ENCODE results near the gene LRRC55. TPM values are rescaled to one million over a fixed set of nuclear protein-coding genes. Genes with fewer than 3 reads are reported as not detected.
A peak's percentile ranks its signal among the peaks of the same experiment; 100 is the strongest.

Gene LRRC55
- total and polyA plus RNA-seq, 2 donors (not counting 3 experiments of a cell fraction or from before 2014, with no cell fraction given), result not detected

DNA sequence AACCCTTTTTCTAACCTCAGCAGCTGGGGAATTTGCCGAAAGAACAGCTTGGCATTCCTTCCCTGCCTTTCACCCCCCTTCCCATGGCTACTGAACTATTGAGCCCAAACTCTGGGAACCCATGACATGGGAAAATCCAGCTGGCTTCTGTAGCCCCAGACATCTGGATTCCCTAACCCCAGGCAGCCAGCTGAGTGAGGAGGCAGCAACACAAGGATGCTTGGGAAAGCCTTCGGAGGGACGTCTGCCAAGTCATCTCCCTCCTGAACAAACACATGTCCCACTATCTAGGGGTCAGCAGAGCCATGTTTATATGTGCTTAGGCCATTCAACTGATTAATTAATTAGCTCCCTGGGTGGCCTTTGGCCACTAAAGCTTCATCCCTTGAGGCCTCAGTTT, 21.6 kb downstream of the LRRC55 start:
- DNase-seq (ENCODE audit: low read depth, low spot score), result peak; percentile 60
- Histone ChIP-seq H3K27me3 (ENCODE audit: control insufficient read depth in 2 of 2, insufficient read depth in 2 of 2, low read length in 2 of 2) (peaks cover 5 to 6% of the 10 kb centered on the region in 2 experiments), H3K9ac (replicated peaks; ENCODE audit: extremely low read depth, insufficient read depth, low read length) (no peak overlapping the region), H3K36me3 (ENCODE audit: control insufficient read depth in 2 of 2, extremely low read depth in 1 of 2, insufficient read depth in 2 of 2, low read length in 2 of 2) (no peaks in the 10 kb centered on the region), H3K27ac (ENCODE audit: insufficient read depth, low read depth, low read length) (no peak overlapping the region), H2AFZ (ENCODE audit: low read depth, low read length) (no peak overlapping the region), H3K4me3 (replicated peaks in 1 of 3; ENCODE audit: insufficient read depth in 1 of 3, low read depth in 1 of 3, low read length in 3 of 3) (no peak overlapping the region), H3K9me1 (replicated peaks; ENCODE audit: control insufficient read depth, extremely low read depth, insufficient read depth, low read length) (no peaks in the 10 kb centered on the region), H3K4me2 (ENCODE audit: insufficient read depth, low read length) (no peak overlapping the region), H3K79me2 (ENCODE audit: control insufficient read depth, insufficient read depth, low read length) (no peaks in the 10 kb centered on the region), H3K9me3 (replicated peaks; ENCODE audit: control insufficient read depth, insufficient read depth, low read length) (no peaks in the 10 kb centered on the region), H4K20me1 (replicated peaks; ENCODE audit: control insufficient read depth, extremely low read depth, insufficient read depth, low read length) (no peaks in the 10 kb centered on the region), H3K4me1 (ENCODE audit: control insufficient read depth, extremely low read depth, insufficient read depth, low read length) (no peaks in the 10 kb centered on the region)
- POLR2A ChIA-PET, result interaction anchor here (0.6 kb wide), 1 partner anchor 10 kb away, joined by 3 read pairs; no protein-coding TSS in a partner anchor
- dilution Hi-C loops (cut with MboI; ENCODE audit: extremely low pct_ligation_motif_present, low sequenced_read_pairs), result no loop called here
- BruUV-seq (replicated peaks), result no TSS peak
- TF ChIP-seq JUN (IDR thresholded peaks at IDR 0.05; ENCODE audit: borderline replicate concordance, insufficient read depth, insufficient read length, low read depth), result no peak
- TF ChIP-seq GATA2 (IDR thresholded peaks at IDR 0.05; ENCODE audit: insufficient read depth, insufficient read length, low read depth, low read length), result no peak
- no peak for TF ChIP-seq EZH2 (IDR thresholded peaks at IDR 0.05; ENCODE audit: borderline replicate concordance, low read depth, low read length, severe bottlenecking)
- no peak for TF ChIP-seq POLR2A (IDR thresholded peaks at IDR 0.05; ENCODE audit: low read depth, low read length)
- intact Hi-C loops (cut with micrococcal nuclease), result no loop called here
- no peak for FAIRE-seq
- CTCF ChIA-PET, result interaction anchor here (3.7 kb wide), 1 partner anchor 46 kb away, joined by 26 read pairs; no protein-coding TSS in a partner anchor

DNA sequence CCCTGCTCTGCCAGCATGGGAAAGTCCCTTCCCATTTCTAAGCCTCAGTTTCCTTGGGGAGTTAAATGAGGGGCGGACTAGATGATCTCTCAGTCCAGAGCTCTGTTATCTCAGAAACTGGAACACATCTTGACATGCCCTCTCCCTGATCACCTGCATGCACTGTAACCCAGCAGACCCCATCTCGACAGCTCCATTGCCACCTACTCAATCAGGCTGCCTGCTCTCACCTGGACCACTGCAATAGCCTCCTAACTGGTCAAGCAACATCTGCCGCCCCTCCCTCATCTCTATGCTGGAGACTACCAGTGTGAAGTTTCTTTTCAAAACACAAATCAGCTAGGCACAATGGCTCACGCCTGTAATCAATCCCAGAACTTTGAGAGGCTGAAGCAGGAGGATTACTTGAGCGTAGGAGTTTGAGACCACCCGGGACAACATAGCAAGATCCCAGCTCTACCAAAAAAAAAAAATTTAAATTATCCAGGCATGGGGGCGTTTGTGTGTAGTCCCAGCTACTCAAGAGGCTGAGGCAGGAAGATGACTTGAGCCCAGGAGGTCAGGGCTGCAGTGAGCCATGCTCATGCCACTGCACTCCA, 22.2 kb downstream of the LRRC55 start:
- H3K79me2 ChIP-seq (ENCODE audit: control insufficient read depth, insufficient read depth, low read length), result no peaks in the 10 kb centered on the region
- H3K36me3 ChIP-seq (ENCODE audit: control insufficient read depth in 2 of 2, extremely low read depth in 1 of 2, insufficient read depth in 2 of 2, low read length in 2 of 2), result no peaks in the 10 kb centered on the region
- no TSS peak for BruUV-seq (replicated peaks)
- no peaks in the 10 kb centered on the region for H3K9me3 ChIP-seq (replicated peaks; ENCODE audit: control insufficient read depth, insufficient read depth, low read length)
- no peaks in the 10 kb centered on the region for H4K20me1 ChIP-seq (replicated peaks; ENCODE audit: control insufficient read depth, extremely low read depth, insufficient read depth, low read length)
- DNase-seq (ENCODE audit: low read depth, low spot score), result no peak
- H3K27ac ChIP-seq (ENCODE audit: insufficient read depth, low read depth, low read length), result no peak overlapping the region
- dilution Hi-C loops (cut with MboI; ENCODE audit: extremely low pct_ligation_motif_present, low sequenced_read_pairs) (no loop called here), intact Hi-C loops (cut with micrococcal nuclease) (no loop called here)
- no peaks in the 10 kb centered on the region for H3K4me1 ChIP-seq (ENCODE audit: control insufficient read depth, extremely low read depth, insufficient read depth, low read length)
- H3K9me1 ChIP-seq (replicated peaks; ENCODE audit: control insufficient read depth, extremely low read depth, insufficient read depth, low read length), result no peaks in the 10 kb centered on the region
- no peak for TF ChIP-seq POLR2A (IDR thresholded peaks at IDR 0.05; ENCODE audit: low read depth, low read length)
- TF ChIP-seq, protein P1, sequence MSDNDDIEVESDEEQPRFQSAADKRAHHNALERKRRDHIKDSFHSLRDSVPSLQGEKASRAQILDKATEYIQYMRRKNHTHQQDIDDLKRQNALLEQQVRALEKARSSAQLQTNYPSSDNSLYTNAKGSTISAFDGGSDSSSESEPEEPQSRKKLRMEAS (IDR thresholded peaks at IDR 0.05; ENCODE audit: insufficient read depth, insufficient read length), result no peak
- no peak for TF ChIP-seq POLR2AphosphoS5 (IDR thresholded peaks at IDR 0.05; ENCODE audit: insufficient read depth, low read depth, low read length)
- no peak for TF ChIP-seq JUN (IDR thresholded peaks at IDR 0.05; ENCODE audit: borderline replicate concordance, insufficient read depth, insufficient read length, low read depth)
- TF ChIP-seq GATA2 (IDR thresholded peaks at IDR 0.05; ENCODE audit: insufficient read depth, insufficient read length, low read depth, low read length), result no peak
- no peak for TF ChIP-seq FOS (IDR thresholded peaks at IDR 0.05; ENCODE audit: borderline replicate concordance, insufficient read depth, low read length)
- TF ChIP-seq EZH2 (IDR thresholded peaks at IDR 0.05; ENCODE audit: borderline replicate concordance, low read depth, low read length, severe bottlenecking), result no peak
- no peak for TF ChIP-seq MYC (IDR thresholded peaks at IDR 0.05; ENCODE audit: low read depth, low read length)
- TF ChIP-seq, protein P2, sequence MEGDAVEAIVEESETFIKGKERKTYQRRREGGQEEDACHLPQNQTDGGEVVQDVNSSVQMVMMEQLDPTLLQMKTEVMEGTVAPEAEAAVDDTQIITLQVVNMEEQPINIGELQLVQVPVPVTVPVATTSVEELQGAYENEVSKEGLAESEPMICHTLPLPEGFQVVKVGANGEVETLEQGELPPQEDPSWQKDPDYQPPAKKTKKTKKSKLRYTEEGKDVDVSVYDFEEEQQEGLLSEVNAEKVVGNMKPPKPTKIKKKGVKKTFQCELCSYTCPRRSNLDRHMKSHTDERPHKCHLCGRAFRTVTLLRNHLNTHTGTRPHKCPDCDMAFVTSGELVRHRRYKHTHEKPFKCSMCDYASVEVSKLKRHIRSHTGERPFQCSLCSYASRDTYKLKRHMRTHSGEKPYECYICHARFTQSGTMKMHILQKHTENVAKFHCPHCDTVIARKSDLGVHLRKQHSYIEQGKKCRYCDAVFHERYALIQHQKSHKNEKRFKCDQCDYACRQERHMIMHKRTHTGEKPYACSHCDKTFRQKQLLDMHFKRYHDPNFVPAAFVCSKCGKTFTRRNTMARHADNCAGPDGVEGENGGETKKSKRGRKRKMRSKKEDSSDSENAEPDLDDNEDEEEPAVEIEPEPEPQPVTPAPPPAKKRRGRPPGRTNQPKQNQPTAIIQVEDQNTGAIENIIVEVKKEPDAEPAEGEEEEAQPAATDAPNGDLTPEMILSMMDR (IDR thresholded peaks at IDR 0.05; ENCODE audit: extremely low read depth in 1 of 2, insufficient read depth in 1 of 2, low read depth in 1 of 2, low read length in 2 of 2), result no peak
- no peak overlapping the region for H3K4me3 ChIP-seq (replicated peaks in 1 of 3; ENCODE audit: insufficient read depth in 1 of 3, low read depth in 1 of 3, low read length in 3 of 3)
- H3K9ac ChIP-seq (replicated peaks; ENCODE audit: extremely low read depth, insufficient read depth, low read length), result no peak overlapping the region
- no peak overlapping the region for H3K4me2 ChIP-seq (ENCODE audit: insufficient read depth, low read length)
- POLR2A ChIA-PET, result interaction anchor here (0.6 kb wide), 1 partner anchor 9 kb away, joined by 3 read pairs; no protein-coding TSS in a partner anchor
- peaks cover 5 to 6% of the 10 kb centered on the region in 2 experiments for H3K27me3 ChIP-seq (ENCODE audit: control insufficient read depth in 2 of 2, insufficient read depth in 2 of 2, low read length in 2 of 2)
- FAIRE-seq, result no peak
- no peak overlapping the region for H2AFZ ChIP-seq (ENCODE audit: low read depth, low read length)
- CTCF ChIA-PET, result interaction anchor here (3.7 kb wide), 1 partner anchor 45 kb away, joined by 26 read pairs; no protein-coding TSS in a partner anchor

All from endothelial cell of umbilical vein (primary cell).